GM18498 (cell line): ENCODE results near the gene PPP1CA.
A peak's percentile ranks its signal among the peaks of the same experiment; 100 is the strongest.
"Not testable (repeated sequence)": the region's sequence is repeated elsewhere in the genome, so short reads cannot be mapped to it uniquely, and the experiment has no call there.

Source experiments
- ATAC-seq: cut with Tn5 transposase; IDR thresholded peaks from one replicate; pipeline ENCODE4 v1.9.1; 2021; ENCODE audit warnings: mild to moderate bottlenecking, moderate library complexity; ENCODE audit not compliant: unreplicated experiment

The PPP1CA gene

DNA sequence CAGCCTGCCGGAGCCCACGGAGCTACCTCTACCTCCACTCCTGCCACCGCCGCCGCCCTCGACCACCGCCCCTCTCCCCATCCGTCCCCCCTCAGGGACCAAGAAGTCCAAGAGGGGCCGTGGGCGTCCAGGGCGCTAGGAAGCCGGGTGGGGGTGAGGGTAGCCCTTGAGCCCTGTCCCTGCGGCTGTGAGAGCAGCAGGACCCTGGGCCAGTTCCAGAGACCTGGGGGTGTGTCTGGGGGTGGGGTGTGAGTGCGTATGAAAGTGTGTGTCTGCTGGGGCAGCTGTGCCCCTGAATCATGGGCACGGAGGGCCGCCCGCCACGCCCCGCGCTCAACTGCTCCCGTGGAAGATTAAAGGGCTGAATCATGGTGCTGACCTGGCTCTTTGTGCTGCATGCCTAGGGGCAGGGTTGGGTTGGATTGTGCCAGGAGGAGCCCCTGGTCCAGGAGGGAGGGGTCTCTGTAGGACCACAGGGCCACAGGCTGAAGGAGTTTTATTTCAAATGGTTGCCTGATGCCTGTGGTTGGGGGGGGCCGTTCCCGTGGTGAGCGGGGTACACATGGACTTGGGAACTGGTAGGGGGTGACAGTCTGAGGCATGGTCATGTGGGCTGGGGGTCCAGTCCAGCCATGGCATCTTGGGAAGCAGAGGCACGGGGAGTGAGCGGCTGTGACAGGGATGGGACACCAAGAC lies 33.5 kb upstream of the PPP1CA start:
- ATAC-seq: no peak

GRCh38 chr11:67434395-67434881 lies 32.8 kb upstream of the PPP1CA start:
- ATAC-seq: no peak

- ATAC-seq: no peak
Measured at GRCh38 chr11:67433536-67434394, 32.1 kb upstream of the PPP1CA start.

DNA sequence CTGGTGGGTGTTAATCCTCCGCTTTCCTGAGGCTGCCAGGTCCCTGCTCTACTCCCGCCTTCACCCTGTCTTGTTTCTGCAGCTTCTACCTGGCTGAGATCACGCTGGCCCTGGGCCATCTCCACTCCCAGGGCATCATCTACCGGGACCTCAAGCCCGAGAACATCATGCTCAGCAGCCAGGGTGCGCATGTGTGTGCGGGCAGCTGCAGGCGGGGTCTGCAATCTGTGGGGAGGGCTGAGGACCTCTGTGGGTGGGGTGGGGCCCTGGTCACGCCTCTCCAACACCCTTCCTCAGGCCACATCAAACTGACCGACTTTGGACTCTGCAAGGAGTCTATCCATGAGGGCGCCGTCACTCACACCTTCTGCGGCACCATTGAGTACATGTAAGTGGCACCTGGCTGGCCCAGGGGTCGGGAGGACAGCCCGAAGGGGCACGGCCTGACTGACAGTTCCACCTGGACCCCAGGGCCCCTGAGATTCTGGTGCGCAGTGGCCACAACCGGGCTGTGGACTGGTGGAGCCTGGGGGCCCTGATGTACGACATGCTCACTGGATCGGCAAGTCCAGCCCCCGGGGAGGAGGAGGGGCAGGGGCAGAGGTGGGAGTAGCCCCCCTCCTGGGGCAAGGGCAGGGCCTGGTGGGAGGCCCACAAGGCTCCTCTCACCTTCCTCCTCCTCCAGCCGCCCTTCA lies 31.1 kb upstream of the PPP1CA start:
- no peak for ATAC-seq

DNA sequence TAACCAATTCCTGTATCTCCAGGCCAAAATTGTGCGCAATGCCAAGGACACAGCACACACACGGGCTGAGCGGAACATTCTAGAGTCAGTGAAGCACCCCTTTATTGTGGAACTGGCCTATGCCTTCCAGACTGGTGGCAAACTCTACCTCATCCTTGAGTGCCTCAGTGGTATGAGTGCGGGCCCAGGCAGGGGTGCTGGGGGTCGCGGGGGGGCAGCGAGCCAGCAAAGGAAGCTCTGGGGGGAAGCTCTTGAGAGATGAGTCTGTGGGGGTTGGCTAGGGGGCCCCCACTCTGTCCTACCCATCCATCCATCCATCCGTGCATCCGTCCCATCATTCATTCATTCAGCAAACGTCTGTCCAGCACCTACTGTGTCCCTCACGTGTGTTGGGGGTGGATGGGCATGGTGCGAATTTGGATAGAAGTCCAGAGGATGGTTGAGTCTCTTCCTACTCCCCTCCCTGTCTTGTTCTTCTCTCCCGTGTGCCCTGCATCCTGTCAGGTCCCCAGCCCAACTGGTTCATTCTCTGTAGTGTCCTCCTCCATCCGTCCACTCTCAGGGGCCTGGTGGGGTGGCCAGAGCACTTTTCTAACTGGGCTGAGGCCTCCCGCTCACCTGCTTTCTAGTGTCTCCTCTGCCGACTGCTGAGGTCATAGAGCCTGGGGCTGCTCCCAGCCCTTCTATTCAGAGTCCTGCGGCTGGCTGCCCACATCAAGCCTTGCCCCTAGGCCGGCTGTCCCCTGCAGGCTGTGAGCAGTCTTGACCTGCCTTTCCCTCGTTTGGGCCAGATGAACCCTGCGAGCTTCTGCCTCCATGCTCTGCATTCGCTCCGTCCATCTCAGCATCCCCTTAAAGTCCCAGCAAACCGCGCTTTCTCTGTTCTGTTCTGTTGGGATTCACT lies 29.9 kb upstream of the PPP1CA start:
- ATAC-seq: no peak

DNA sequence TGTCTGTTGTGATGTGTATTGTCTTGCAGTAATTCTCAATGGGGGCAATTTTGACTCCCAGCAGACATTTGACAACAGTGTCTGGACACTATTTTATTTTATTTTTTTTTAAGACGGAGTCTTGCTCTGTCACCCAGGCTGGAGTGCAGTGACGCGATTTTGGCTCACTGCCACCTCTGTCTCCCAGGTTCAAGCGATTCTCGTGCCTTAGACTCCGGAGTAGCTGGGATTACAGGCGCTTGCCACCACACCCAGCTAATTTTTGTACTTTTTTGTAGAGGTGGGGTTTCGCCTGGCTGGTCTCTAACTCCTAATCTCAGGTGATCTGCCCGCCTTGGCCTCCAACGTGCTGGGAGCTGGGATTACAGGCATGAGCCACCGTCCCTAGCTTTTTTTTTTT lies 28.1 kb upstream of the PPP1CA start:
- ATAC-seq: no peak

DNA sequence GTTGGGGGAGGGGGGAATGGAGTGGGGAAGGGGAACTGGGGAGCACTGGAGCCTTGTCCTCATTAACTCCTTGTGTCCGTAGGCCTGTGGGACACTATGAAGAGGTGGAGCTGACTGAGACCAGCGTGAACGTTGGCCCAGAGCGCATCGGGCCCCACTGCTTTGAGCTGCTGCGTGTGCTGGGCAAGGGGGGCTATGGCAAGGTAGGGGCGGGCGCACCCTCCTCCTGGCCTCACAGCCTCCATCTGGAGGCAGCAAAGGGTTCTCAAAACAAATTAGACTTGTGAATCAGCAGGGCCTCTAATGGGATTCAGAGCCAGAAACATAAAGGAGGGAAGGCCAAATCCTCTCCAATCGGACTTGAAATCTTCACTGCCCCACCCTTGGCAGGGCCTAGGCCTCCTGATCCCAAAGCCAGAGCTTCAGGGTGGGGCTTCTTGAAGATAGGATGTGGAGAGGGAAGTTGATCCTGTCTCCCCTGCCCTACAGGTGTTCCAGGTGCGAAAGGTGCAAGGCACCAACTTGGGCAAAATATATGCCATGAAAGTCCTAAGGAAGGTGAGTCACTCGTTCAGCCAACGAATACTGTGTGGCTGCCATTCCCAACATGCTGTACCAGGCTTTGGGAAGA lies 27.5 kb upstream of the PPP1CA start:
- no peak for ATAC-seq

GRCh38 chr11:67428052-67429001 lies 26.7 kb upstream of the PPP1CA start, which contains the start of gene RPS6KB2:
Gene RPS6KB2 (plus strand): TSS chr11:67428494. CDS start chr11:67428546, 52 bp downstream.
- peak; percentile 79 for ATAC-seq

DNA sequence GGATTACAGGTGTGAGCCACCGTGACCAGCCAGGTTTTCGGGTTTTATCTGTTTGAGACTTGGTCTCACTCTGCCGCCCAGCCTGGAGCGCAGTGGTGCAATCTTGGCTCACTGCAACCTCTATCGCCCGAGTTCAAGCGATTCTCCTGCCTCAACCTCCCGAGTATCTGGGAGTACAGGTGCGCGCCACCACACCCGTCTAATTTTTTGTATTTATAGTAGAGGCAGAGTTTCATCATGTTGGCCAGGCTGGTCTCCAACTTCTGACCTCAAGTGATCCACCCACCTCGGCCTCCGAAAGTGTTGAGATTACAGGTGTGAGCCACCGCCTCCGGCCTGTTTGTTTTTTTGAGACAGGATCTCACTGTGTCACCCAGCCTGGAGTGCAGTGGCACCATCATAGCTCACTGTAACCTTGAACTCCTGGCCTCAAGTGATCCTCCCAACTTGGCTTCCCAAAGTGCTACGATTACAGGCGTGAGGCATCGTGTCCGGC lies 25.8 kb upstream of the PPP1CA start:
- not testable (repeated sequence) for ATAC-seq

GRCh38 chr11:67423891-67424613 lies 22.4 kb upstream of the PPP1CA start:
- ATAC-seq: no peak

GRCh38 chr11:67423466-67423865 lies 21.8 kb upstream of the PPP1CA start:
- ATAC-seq: no peak

DNA sequence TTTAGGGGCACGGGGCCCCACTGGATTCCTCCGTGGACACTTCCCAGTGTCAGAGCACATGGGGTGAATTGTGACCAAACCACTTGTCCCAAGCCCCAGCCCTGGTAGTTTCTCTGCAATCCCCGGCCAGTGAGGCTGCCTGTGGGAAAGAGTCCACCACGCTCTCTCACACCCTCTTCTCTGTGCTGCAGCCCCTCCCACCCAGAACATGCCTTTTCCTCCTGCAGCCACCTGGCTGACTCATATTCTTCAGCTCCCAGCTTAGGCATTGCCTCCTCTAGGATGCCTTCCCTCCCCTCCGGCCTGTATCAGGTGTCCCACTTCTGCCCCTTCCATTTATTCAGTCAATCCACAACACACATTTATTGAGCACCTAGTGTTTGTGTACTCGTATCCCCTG lies 21.2 kb upstream of the PPP1CA start:
- no peak for ATAC-seq

DNA sequence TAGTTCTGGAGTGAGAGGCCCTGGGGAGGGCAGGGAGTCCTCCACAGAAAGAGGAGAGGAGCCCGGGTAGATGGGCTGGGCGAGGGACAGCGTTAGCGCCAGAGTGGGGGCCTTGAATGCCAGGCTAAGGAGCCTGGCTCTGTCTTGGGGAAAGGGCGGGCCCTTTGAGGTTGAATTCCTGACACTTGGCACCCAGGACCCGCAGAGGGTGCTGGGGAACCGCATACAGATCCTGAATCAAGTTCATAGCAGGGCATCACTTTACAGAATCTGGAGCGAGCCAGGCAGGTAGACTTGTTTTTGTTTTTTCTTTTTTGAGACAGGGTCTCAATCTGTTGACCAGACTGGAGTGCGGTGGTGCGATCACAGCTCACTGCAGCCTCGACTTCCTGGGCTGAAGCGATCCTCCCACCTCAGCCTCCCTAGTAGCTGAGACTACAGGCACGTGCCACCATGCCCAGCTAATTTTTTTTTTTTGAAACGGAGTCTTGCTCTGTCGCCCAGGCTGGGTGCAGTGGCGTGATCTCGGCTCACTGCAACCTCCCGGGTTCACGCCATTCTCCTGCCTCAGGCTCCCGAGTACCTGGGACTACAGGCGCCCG lies 19.9 kb upstream of the PPP1CA start:
- ATAC-seq: no peak

GRCh38 chr11:67420646-67421429 lies 19.2 kb upstream of the PPP1CA start:
- ATAC-seq: peak; percentile 83

- ATAC-seq: no peak
Measured at GRCh38 chr11:67420147-67420645, 18.5 kb upstream of the PPP1CA start.

DNA sequence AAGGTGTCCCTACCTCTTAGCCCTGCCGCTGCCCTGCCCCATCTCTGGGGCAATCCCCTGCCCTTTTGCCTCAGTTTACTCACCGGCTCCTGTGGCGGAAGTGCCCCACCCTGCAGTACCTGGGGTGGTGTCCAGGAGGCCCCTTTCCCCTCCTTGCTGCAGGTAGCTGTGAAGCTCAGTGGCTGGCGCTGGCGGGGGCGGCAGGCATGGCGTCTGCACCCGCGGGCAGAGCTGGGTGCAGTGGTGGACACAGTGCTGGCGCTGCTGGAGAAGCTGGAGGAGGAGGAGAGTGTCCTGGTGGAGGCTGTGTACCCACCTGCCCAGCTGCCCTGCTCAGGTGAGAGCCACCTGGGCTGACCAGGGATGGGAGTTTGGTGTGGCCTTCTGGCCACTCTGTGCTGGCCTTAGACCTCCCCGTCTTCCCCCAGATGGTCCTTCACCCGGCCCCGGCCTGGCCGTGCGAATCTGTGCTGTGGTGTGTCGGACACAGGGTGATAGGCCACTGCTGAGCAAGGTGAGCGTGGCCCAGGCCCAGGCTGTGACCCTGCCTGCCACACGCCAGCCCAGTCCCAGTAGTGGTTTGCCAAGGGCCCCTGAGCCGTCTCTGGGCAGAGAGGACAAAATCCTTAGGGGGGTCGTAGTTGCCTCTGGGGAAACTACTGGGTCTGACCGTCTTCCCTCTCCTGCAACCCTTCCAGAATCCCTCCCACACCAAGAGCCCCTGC lies 17.8 kb upstream of the PPP1CA start:
- no peak for ATAC-seq
